ENCODE data around the gene NAMPT. TPM values are rescaled to one million over a fixed set of nuclear protein-coding genes. Genes with fewer than 3 reads are reported as not detected.

The NAMPT gene
- total and polyA plus RNA-seq, 2 donors = 40.6 to 79.3 TPM

- Histone ChIP-seq H3K4me1 (ENCODE audit: control insufficient read depth in 2 of 2, insufficient read depth in 2 of 2, low read length in 2 of 2) (no peaks in the 10 kb centered on the region), H3K36me3 (ENCODE audit: control insufficient read depth in 2 of 2, insufficient read depth in 2 of 2, low read length in 1 of 2) (peaks cover 0 to 15% of the 10 kb centered on the region in 2 donors), H3K27me3 (ENCODE audit: control insufficient read depth in 2 of 2, insufficient read depth in 1 of 2, low read length in 1 of 2) (no peaks in the 10 kb centered on the region), H3K9me3 (ENCODE audit: control insufficient read depth in 2 of 2, insufficient read depth in 1 of 2, low read length in 1 of 2) (no peaks in the 10 kb centered on the region), H3K4me3 (ENCODE audit: low read length in 2 of 2) (no peak overlapping the region), H3K27ac (ENCODE audit: low read depth in 1 of 2, low read length in 1 of 2) (no peak overlapping the region)
- no peak for DNase-seq (ENCODE audit: low read depth in 6 of 9, low spot score in 9 of 9)
- WGBS = 97% methylated on average over 4 of the region's 4 CpGs
Observed at GRCh38 chr7:106254525-106255116, 30.2 kb downstream of the NAMPT start.

- WGBS = 97% methylated on average over 3 of the region's 3 CpGs
- Histone ChIP-seq H3K4me3 (ENCODE audit: low read length in 2 of 2) (no peak overlapping the region), H3K27ac (ENCODE audit: low read depth in 1 of 2, low read length in 1 of 2) (no peak overlapping the region), H3K9me3 (ENCODE audit: control insufficient read depth in 2 of 2, insufficient read depth in 1 of 2, low read length in 1 of 2) (no peaks in the 10 kb centered on the region), H3K4me1 (ENCODE audit: control insufficient read depth in 2 of 2, insufficient read depth in 2 of 2, low read length in 2 of 2) (no peaks in the 10 kb centered on the region), H3K36me3 (ENCODE audit: control insufficient read depth in 2 of 2, insufficient read depth in 2 of 2, low read length in 1 of 2) (peaks cover 4 to 12% of the 10 kb centered on the region in 2 donors), H3K27me3 (ENCODE audit: control insufficient read depth in 2 of 2, insufficient read depth in 1 of 2, low read length in 1 of 2) (no peaks in the 10 kb centered on the region)
- DNase-seq (ENCODE audit: low read depth in 6 of 9, low spot score in 9 of 9) = no peak
Observed at GRCh38 chr7:106252568-106252967, 32.2 kb downstream of the NAMPT start.

GRCh38 chr7:106249488-106249887 lies 35.3 kb downstream of the NAMPT start:
- DNase-seq (ENCODE audit: low read depth in 6 of 9, low spot score in 9 of 9) = no peak
- 98% methylated on average over 4 of the region's 4 CpGs for WGBS
- Histone ChIP-seq H3K36me3 (ENCODE audit: control insufficient read depth in 2 of 2, insufficient read depth in 2 of 2, low read length in 1 of 2) (peaks cover 5 to 14% of the 10 kb centered on the region in 2 donors), H3K4me1 (ENCODE audit: control insufficient read depth in 2 of 2, insufficient read depth in 2 of 2, low read length in 2 of 2) (no peaks in the 10 kb centered on the region), H3K27ac (ENCODE audit: low read depth in 1 of 2, low read length in 1 of 2) (no peak overlapping the region), H3K27me3 (ENCODE audit: control insufficient read depth in 2 of 2, insufficient read depth in 1 of 2, low read length in 1 of 2) (no peaks in the 10 kb centered on the region), H3K4me3 (ENCODE audit: low read length in 2 of 2) (no peak overlapping the region), H3K9me3 (ENCODE audit: control insufficient read depth in 2 of 2, insufficient read depth in 1 of 2, low read length in 1 of 2) (no peaks in the 10 kb centered on the region)

- DNase-seq (ENCODE audit: low read depth in 6 of 9, low spot score in 9 of 9) = no peak
- no peaks in the 10 kb centered on the region for H3K27me3 ChIP-seq (ENCODE audit: control insufficient read depth in 2 of 2, insufficient read depth in 1 of 2, low read length in 1 of 2)
- H3K36me3 ChIP-seq (ENCODE audit: control insufficient read depth in 2 of 2, insufficient read depth in 2 of 2, low read length in 1 of 2) = peaks cover 5 to 14% of the 10 kb centered on the region in 2 donors
- no peaks in the 10 kb centered on the region for H3K4me1 ChIP-seq (ENCODE audit: control insufficient read depth in 2 of 2, insufficient read depth in 2 of 2, low read length in 2 of 2)
- H3K9me3 ChIP-seq (ENCODE audit: control insufficient read depth in 2 of 2, insufficient read depth in 1 of 2, low read length in 1 of 2) = no peaks in the 10 kb centered on the region
- no peak overlapping the region for H3K4me3 ChIP-seq (ENCODE audit: low read length in 2 of 2)
- WGBS = 99% methylated on average over 2 of the region's 2 CpGs
- H3K27ac ChIP-seq (ENCODE audit: low read depth in 1 of 2, low read length in 1 of 2) = no peak overlapping the region
Observed at GRCh38 chr7:106248600-106248999, 36.2 kb downstream of the NAMPT start.

GRCh38 chr7:106247841-106248240 lies 36.9 kb downstream of the NAMPT start:
- H3K27me3 ChIP-seq (ENCODE audit: control insufficient read depth in 2 of 2, insufficient read depth in 1 of 2, low read length in 1 of 2) = no peaks in the 10 kb centered on the region
- H3K27ac ChIP-seq (ENCODE audit: low read depth in 1 of 2, low read length in 1 of 2) = no peak overlapping the region
- peaks cover 5 to 14% of the 10 kb centered on the region in 2 donors for H3K36me3 ChIP-seq (ENCODE audit: control insufficient read depth in 2 of 2, insufficient read depth in 2 of 2, low read length in 1 of 2)
- H3K9me3 ChIP-seq (ENCODE audit: control insufficient read depth in 2 of 2, insufficient read depth in 1 of 2, low read length in 1 of 2) = no peaks in the 10 kb centered on the region
- 99% methylated on average over 4 of the region's 4 CpGs for WGBS
- no peaks in the 10 kb centered on the region for H3K4me1 ChIP-seq (ENCODE audit: control insufficient read depth in 2 of 2, insufficient read depth in 2 of 2, low read length in 2 of 2)
- DNase-seq (ENCODE audit: low read depth in 6 of 9, low spot score in 9 of 9) = no peak
- H3K4me3 ChIP-seq (ENCODE audit: low read length in 2 of 2) = no peak overlapping the region

- Histone ChIP-seq H3K4me3 (ENCODE audit: low read length in 2 of 2) (no peak overlapping the region), H3K4me1 (ENCODE audit: control insufficient read depth in 2 of 2, insufficient read depth in 2 of 2, low read length in 2 of 2) (no peaks in the 10 kb centered on the region), H3K9me3 (ENCODE audit: control insufficient read depth in 2 of 2, insufficient read depth in 1 of 2, low read length in 1 of 2) (no peaks in the 10 kb centered on the region), H3K36me3 (ENCODE audit: control insufficient read depth in 2 of 2, insufficient read depth in 2 of 2, low read length in 1 of 2) (peaks cover 5 to 14% of the 10 kb centered on the region in 2 donors), H3K27ac (ENCODE audit: low read depth in 1 of 2, low read length in 1 of 2) (no peak overlapping the region), H3K27me3 (ENCODE audit: control insufficient read depth in 2 of 2, insufficient read depth in 1 of 2, low read length in 1 of 2) (no peaks in the 10 kb centered on the region)
- 86% methylated on average over 5 of the region's 5 CpGs for WGBS
- DNase-seq (ENCODE audit: low read depth in 6 of 9, low spot score in 9 of 9) = no peak
Observed at GRCh38 chr7:106246902-106247711, 37.7 kb downstream of the NAMPT start.

- H3K4me3 ChIP-seq (ENCODE audit: low read length in 2 of 2) = no peak overlapping the region
- no peak for DNase-seq (ENCODE audit: low read depth in 6 of 9, low spot score in 9 of 9)
- 92% methylated on average over 2 of the region's 2 CpGs for WGBS
Observed at GRCh38 chr7:106243893-106244292, 40.9 kb downstream of the NAMPT start.

GRCh38 chr7:106239406-106239805 lies 45.4 kb downstream of the NAMPT start:
- H3K4me1 ChIP-seq (ENCODE audit: control insufficient read depth in 2 of 2, insufficient read depth in 2 of 2, low read length in 2 of 2) = no peaks in the 10 kb centered on the region
- H3K9me3 ChIP-seq (ENCODE audit: control insufficient read depth in 2 of 2, insufficient read depth in 1 of 2, low read length in 1 of 2) = no peaks in the 10 kb centered on the region
- no peak overlapping the region for H3K4me3 ChIP-seq (ENCODE audit: low read length in 2 of 2)
- WGBS = 94% methylated on average over 3 of the region's 3 CpGs
- no peaks in the 10 kb centered on the region for H3K36me3 ChIP-seq (ENCODE audit: control insufficient read depth in 2 of 2, insufficient read depth in 2 of 2, low read length in 1 of 2)
- no peak for DNase-seq (ENCODE audit: low read depth in 6 of 9, low spot score in 9 of 9)
- H3K27me3 ChIP-seq (ENCODE audit: control insufficient read depth in 2 of 2, insufficient read depth in 1 of 2, low read length in 1 of 2) = no peaks in the 10 kb centered on the region
- no peak overlapping the region for H3K27ac ChIP-seq (ENCODE audit: low read depth in 1 of 2, low read length in 1 of 2)

More at GRCh38 chr7:106243893-106244292, 40.9 kb downstream of the NAMPT start:
- no peaks in the 10 kb centered on the region for H3K27me3 ChIP-seq (ENCODE audit: control insufficient read depth in 2 of 2, insufficient read depth in 1 of 2, low read length in 1 of 2)
- H3K36me3 ChIP-seq (ENCODE audit: control insufficient read depth in 2 of 2, insufficient read depth in 2 of 2, low read length in 1 of 2) = peaks cover 4 to 5% of the 10 kb centered on the region in 2 donors
- H3K9me3 ChIP-seq (ENCODE audit: control insufficient read depth in 2 of 2, insufficient read depth in 1 of 2, low read length in 1 of 2) = no peaks in the 10 kb centered on the region
- H3K27ac ChIP-seq (ENCODE audit: low read depth in 1 of 2, low read length in 1 of 2) = no peak overlapping the region
- no peaks in the 10 kb centered on the region for H3K4me1 ChIP-seq (ENCODE audit: control insufficient read depth in 2 of 2, insufficient read depth in 2 of 2, low read length in 2 of 2)

- no peak overlapping the region for H3K27ac ChIP-seq (ENCODE audit: low read depth in 1 of 2, low read length in 1 of 2)
- no peaks in the 10 kb centered on the region for H3K36me3 ChIP-seq (ENCODE audit: control insufficient read depth in 2 of 2, insufficient read depth in 2 of 2, low read length in 1 of 2)
- H3K27me3 ChIP-seq (ENCODE audit: control insufficient read depth in 2 of 2, insufficient read depth in 1 of 2, low read length in 1 of 2) = no peaks in the 10 kb centered on the region
- DNase-seq (ENCODE audit: low read depth in 6 of 9, low spot score in 9 of 9) = no peak
- H3K9me3 ChIP-seq (ENCODE audit: control insufficient read depth in 2 of 2, insufficient read depth in 1 of 2, low read length in 1 of 2) = no peaks in the 10 kb centered on the region
- H3K4me3 ChIP-seq (ENCODE audit: low read length in 2 of 2) = no peak overlapping the region
- H3K4me1 ChIP-seq (ENCODE audit: control insufficient read depth in 2 of 2, insufficient read depth in 2 of 2, low read length in 2 of 2) = no peaks in the 10 kb centered on the region
- 95% methylated on average over 5 of the region's 5 CpGs for WGBS
Observed at GRCh38 chr7:106238830-106239229, 46.0 kb downstream of the NAMPT start.

Measured in thymus (tissue), 11 donors.